ENCODE results near the gene LIN28B.

LIN28B gene

DNA sequence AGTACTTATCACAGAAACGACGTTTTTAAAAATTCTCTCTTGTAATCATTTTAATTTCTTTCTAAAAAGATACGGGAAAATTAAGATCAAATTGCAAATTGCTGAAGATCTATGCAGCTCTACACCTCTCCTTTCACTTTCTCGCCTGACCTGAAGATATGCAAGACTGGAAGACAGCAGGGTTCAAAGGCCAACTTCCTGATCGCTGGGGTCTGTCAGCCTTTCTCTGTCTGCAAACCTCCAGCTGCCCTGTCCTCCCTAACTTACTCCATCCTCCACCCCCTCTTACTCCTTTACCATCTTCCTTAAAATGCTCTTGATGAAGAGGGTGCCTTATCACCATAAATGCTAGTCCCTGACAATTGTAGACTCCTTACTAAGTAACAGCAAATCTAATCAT, 159.2 kb downstream of the LIN28B start:
- DNase-seq (ENCODE audit: low read depth), result no peak
- TF ChIP-seq, protein P1, sequence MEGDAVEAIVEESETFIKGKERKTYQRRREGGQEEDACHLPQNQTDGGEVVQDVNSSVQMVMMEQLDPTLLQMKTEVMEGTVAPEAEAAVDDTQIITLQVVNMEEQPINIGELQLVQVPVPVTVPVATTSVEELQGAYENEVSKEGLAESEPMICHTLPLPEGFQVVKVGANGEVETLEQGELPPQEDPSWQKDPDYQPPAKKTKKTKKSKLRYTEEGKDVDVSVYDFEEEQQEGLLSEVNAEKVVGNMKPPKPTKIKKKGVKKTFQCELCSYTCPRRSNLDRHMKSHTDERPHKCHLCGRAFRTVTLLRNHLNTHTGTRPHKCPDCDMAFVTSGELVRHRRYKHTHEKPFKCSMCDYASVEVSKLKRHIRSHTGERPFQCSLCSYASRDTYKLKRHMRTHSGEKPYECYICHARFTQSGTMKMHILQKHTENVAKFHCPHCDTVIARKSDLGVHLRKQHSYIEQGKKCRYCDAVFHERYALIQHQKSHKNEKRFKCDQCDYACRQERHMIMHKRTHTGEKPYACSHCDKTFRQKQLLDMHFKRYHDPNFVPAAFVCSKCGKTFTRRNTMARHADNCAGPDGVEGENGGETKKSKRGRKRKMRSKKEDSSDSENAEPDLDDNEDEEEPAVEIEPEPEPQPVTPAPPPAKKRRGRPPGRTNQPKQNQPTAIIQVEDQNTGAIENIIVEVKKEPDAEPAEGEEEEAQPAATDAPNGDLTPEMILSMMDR (IDR thresholded peaks at IDR 0.05; ENCODE audit: low read length, missing control alignments), result no peak
- no peak overlapping the region for H3K4me3 ChIP-seq (replicated peaks; ENCODE audit: low read depth, low read length)

DNA sequence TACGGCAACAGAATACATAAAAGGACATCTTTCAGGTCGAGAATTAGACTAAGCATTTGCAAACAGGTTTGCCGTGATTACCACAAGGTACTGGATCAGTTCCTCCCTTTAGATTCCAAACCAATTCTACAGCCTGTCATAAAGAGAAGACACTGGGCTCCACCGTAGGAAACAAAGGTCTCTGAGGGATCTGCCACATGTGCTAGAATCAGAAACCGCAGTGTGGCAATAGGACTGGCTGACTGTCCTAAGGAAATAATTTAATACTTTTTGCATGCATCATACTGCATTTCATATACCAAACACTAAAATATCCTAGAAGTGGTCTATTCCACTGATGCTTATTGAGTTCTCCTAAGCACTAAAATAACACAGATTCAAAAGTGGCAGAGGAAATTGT, 163.7 kb downstream of the LIN28B start:
- no peak overlapping the region for H3K4me3 ChIP-seq (replicated peaks; ENCODE audit: low read depth, low read length)
- TF ChIP-seq, protein P1 (IDR thresholded peaks at IDR 0.05; ENCODE audit: low read length, missing control alignments), result no peak
- DNase-seq (ENCODE audit: low read depth), result no peak

DNA sequence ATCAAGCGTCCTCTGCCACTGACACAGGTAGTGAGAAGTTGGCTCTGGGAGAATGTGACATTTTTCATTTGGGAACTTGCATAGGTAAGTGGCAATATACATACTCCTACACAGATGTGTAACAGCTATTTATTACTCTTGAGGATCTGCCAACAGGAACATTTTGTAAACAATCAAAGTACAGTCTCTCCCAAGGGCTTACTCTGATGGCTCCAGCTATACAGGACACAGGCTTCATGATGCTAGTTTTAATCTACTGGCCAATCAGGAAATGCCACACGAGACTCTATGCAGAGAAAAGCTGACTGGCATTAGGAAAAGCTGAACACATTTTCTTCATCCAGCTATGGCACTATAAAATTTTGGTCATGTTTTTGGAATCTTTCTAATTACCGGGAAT, 165.1 kb downstream of the LIN28B start:
- no peak overlapping the region for H3K4me3 ChIP-seq (replicated peaks; ENCODE audit: low read depth, low read length)
- TF ChIP-seq, protein P1 (IDR thresholded peaks at IDR 0.05; ENCODE audit: low read length, missing control alignments), result no peak
- no peak for DNase-seq (ENCODE audit: low read depth)

GRCh38 chr6:105122717-105123116, 165.8 kb downstream of the LIN28B start:
- TF ChIP-seq, protein P1 (IDR thresholded peaks at IDR 0.05; ENCODE audit: low read length, missing control alignments), result no peak
- H3K4me3 ChIP-seq (replicated peaks; ENCODE audit: low read depth, low read length), result no peak overlapping the region
- no peak for DNase-seq (ENCODE audit: low read depth)
